Stimulated activated naive CD8-positive, alpha-beta T cell treated with anti-CD3 and anti-CD28 coated beads, Interleukin-15, Interleukin-2, amounts not matched to agents 100 ng/mL and 50 ng/mL, for 24 hours (primary cell): ENCODE results near the gene DUSP12.

ENCODE experiments used
- H3K27ac Mint-ChIP-seq: one replicate; pipeline ENCODE4 v1.8.0; 2021; ENCODE audit warnings: mild to moderate bottlenecking, mixed read lengths
- H3K27me3 Mint-ChIP-seq: one replicate; pipeline ENCODE4 v1.8.0; 2021; ENCODE audit warnings: mixed read lengths
- H3K36me3 Mint-ChIP-seq: one replicate; pipeline ENCODE4 v1.8.0; 2021; ENCODE audit warnings: low read depth, mixed read lengths
- H3K4me1 Mint-ChIP-seq: one replicate; pipeline ENCODE4 v1.8.0; 2021; ENCODE audit warnings: low read depth, mixed read lengths
- H3K4me3 Mint-ChIP-seq: one replicate; pipeline ENCODE4 v1.8.0; 2021; ENCODE audit warnings: mild to moderate bottlenecking, mixed read lengths
- H3K9me3 Mint-ChIP-seq: one replicate; pipeline ENCODE4 v1.8.0; 2021; ENCODE audit warnings: mixed read lengths

The DUSP12 gene

DNA sequence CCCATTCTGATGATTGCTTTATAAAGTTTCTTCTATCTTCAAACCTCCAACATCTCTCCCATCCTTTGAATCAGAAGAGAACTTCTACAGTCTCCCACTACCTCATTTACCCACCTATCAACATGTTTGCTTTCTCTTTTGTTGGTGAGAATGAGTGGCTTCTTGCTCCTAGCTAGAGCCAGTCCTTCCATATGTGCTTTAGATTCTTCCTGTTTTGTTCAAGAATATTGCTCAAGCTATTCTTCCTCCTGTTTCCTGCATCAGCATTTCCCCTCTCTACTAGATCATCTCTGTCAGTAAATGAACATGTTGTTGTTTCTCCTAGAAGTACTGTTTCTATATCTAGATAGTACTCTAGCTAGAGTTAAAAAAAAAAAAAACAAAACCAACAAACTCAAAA lies 22.8 kb downstream of the DUSP12 start:
- H3K36me3 Mint-ChIP-seq, result peaks cover 3% of the 10 kb centered on the region
- H3K4me3 Mint-ChIP-seq, result no peak overlapping the region
- H3K27ac Mint-ChIP-seq, result no peak overlapping the region
- H3K9me3 Mint-ChIP-seq, result no peaks in the 10 kb centered on the region
- peaks cover 18% of the 10 kb centered on the region for H3K4me1 Mint-ChIP-seq
- no peaks in the 10 kb centered on the region for H3K27me3 Mint-ChIP-seq

DNA sequence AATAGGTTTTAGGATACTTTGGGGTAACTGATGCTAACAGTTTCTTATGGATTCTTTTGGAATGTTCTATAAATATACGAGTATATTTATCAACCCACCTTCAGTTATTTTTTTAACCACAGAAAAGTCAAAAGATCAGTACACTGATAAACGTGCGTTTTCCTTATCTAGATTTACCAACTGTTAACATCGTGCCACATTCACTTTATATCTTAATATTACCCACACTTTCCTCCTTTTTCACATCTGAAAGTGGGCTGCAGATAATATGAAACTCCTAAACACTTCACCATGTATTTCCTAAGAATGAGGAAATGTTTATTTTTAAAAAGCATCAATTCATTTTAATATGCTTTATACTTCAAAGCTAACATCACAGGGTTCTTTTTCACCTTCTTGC lies 24.2 kb downstream of the DUSP12 start:
- no peaks in the 10 kb centered on the region for H3K27me3 Mint-ChIP-seq
- peaks cover 9% of the 10 kb centered on the region for H3K4me1 Mint-ChIP-seq
- H3K27ac Mint-ChIP-seq, result no peak overlapping the region
- no peak overlapping the region for H3K4me3 Mint-ChIP-seq
- H3K9me3 Mint-ChIP-seq, result no peaks in the 10 kb centered on the region
- peaks cover 3% of the 10 kb centered on the region for H3K36me3 Mint-ChIP-seq

DNA sequence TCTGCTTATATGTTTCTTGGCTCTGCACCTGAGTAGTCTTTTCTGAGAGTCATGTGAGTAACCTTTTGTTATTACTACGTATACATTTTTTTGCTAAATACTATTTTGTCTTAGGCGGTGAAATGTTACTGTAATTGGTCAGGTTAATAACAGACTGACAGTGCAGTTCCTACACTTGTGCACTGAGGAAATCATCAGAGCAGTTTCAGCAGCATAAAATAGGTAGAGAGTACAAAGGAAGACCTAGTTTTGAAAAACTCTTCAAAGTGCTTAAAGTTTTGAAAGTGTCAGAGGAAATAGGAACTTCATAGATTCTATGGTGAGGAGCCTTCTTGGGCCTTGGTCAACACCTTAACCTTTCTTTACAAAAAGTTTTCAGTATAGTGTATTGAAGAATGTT lies 27.7 kb downstream of the DUSP12 start:
- H3K27ac Mint-ChIP-seq, result no peak overlapping the region
- peaks cover 12% of the 10 kb centered on the region for H3K36me3 Mint-ChIP-seq
- H3K4me1 Mint-ChIP-seq, result peaks cover 9% of the 10 kb centered on the region
- no peaks in the 10 kb centered on the region for H3K9me3 Mint-ChIP-seq
- no peak overlapping the region for H3K4me3 Mint-ChIP-seq
- no peaks in the 10 kb centered on the region for H3K27me3 Mint-ChIP-seq

DNA sequence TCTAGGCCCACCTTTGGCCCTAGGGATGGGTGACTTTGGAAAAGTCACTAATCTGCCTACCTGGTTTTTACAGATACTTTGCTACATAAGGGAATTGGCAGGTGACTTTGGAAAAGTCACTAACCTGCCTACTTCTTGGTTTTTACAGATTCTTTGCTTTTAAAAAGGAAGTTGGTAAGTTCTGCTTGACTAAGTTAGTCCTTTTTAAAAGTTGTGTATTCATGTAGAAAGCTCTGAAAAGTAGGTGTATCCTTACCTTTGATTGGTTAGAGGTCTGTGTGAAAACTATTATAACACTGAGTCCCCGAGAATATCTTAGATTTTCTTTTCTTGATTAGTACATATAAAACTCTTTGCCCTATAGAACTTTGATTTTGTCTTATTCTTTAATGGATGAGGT lies 28.9 kb downstream of the DUSP12 start:
- Mint-ChIP-seq H3K27ac (no peak overlapping the region), H3K4me3 (no peak overlapping the region), H3K9me3 (no peaks in the 10 kb centered on the region), H3K27me3 (no peaks in the 10 kb centered on the region), H3K4me1 (peaks cover 9% of the 10 kb centered on the region), H3K36me3 (peaks cover 23% of the 10 kb centered on the region)

DNA sequence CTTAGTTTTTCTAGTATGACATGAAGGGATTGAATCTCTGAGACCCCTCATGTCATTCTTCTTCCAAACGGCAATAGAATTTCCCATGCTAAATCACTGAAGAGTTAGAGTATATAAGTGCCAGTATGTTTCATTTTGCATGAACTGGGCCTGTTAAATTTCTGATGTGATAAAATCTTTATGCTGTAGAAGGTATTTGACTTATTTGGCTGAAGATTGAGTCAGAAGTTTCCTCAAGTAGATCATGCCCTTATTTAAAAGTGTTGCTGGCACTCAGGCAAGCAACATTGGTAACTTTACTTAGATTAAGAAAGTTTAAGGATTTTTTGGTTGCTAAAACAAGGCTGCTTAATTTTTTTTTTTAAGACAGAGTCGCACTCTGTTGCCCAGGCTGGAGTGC lies 29.8 kb downstream of the DUSP12 start:
- Mint-ChIP-seq H3K4me3 (no peak overlapping the region), H3K27me3 (no peaks in the 10 kb centered on the region), H3K27ac (no peak overlapping the region), H3K4me1 (peaks cover 9% of the 10 kb centered on the region), H3K9me3 (no peaks in the 10 kb centered on the region), H3K36me3 (peaks cover 31% of the 10 kb centered on the region)

DNA sequence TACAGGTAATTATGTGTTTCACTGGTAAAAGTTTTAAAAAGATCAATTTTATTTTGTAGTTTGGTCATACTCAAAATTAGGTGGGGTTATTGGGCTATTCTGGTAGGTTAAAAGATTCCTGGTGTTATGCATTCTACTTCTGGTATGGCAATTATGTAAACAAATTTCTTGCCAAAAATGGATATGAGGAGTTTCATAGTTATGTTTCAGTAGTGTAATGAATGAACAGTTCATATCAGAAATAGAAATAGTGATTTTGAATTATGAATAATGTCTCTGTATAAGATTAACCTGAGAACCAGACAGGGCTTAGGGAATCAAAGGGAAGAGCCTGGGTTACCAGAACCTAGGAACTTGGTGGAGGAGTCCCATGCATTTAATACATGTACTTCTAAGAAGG lies 32.4 kb downstream of the DUSP12 start:
- Mint-ChIP-seq H3K4me1 (peaks cover 9% of the 10 kb centered on the region), H3K27me3 (no peaks in the 10 kb centered on the region), H3K36me3 (peaks cover 51% of the 10 kb centered on the region), H3K4me3 (no peak overlapping the region), H3K27ac (no peak overlapping the region), H3K9me3 (no peaks in the 10 kb centered on the region)

DNA sequence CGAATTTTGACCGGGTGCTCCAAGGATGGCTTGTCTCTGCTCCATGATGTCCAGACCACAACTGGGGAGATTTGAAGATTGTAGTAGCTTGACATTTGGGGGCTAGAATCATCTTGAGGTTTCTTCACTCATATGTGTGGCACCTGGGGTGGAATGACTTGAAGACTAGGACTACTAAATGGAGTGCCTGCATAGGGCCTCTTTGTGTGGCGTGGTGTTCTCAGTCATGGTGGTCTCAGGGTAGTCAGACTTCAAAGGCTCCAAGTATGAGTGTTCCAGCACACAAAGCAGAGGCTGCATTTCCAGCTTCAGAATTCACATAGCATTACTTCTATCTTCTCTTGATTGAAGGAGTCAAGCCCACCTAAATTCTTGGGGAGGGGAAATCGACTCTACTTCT lies 33.3 kb downstream of the DUSP12 start:
- H3K4me1 Mint-ChIP-seq, result peaks cover 9% of the 10 kb centered on the region
- no peaks in the 10 kb centered on the region for H3K9me3 Mint-ChIP-seq
- H3K27me3 Mint-ChIP-seq, result no peaks in the 10 kb centered on the region
- H3K36me3 Mint-ChIP-seq, result peaks cover 57% of the 10 kb centered on the region
- H3K27ac Mint-ChIP-seq, result no peak overlapping the region
- H3K4me3 Mint-ChIP-seq, result no peak overlapping the region

DNA sequence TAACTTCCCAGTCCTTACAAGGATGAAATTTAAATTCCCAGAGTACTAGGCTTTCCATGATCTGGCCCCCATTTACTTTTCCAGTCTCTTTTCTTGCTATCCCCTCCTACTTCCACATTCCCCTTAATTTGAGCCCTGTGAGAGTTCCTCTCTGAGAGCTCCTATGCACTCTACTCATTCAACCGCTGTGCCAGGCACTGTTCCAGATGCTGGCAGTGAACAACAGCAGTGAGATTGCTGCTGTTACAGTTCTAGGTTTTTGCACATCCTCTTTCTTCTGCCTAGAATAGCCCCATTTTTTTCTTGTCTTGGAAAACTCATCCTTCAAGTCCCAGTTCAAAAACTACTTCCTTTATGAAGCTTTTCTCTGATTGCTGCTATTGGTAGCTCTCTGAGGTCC lies 35.4 kb downstream of the DUSP12 start:
- no peak overlapping the region for H3K27ac Mint-ChIP-seq
- H3K36me3 Mint-ChIP-seq, result peaks cover 51% of the 10 kb centered on the region
- no peak overlapping the region for H3K4me3 Mint-ChIP-seq
- H3K27me3 Mint-ChIP-seq, result no peaks in the 10 kb centered on the region
- peaks cover 3% of the 10 kb centered on the region for H3K4me1 Mint-ChIP-seq
- H3K9me3 Mint-ChIP-seq, result no peaks in the 10 kb centered on the region

DNA sequence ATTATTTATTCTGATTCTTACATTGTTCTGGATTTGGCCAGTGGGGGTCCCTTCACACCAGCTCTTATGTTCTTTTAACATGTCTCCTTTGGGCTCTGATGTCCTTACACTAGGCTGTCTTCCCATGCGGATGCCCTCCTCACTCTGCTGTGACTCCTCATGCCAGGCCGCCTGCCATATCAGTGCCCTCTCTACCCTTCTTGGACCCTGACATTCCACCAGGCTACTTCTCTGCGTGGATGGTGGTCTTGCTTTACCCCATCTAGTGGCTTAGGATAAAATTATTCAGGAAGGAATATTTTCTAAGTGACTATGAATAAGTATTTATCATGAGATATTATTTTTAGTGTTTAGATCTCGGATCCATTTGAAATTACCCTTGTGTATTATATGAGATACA lies 37.8 kb downstream of the DUSP12 start:
- Mint-ChIP-seq H3K36me3 (peaks cover 55% of the 10 kb centered on the region), H3K4me3 (no peak overlapping the region), H3K27ac (no peak overlapping the region), H3K9me3 (no peaks in the 10 kb centered on the region), H3K27me3 (no peaks in the 10 kb centered on the region), H3K4me1 (no peaks in the 10 kb centered on the region)

DNA sequence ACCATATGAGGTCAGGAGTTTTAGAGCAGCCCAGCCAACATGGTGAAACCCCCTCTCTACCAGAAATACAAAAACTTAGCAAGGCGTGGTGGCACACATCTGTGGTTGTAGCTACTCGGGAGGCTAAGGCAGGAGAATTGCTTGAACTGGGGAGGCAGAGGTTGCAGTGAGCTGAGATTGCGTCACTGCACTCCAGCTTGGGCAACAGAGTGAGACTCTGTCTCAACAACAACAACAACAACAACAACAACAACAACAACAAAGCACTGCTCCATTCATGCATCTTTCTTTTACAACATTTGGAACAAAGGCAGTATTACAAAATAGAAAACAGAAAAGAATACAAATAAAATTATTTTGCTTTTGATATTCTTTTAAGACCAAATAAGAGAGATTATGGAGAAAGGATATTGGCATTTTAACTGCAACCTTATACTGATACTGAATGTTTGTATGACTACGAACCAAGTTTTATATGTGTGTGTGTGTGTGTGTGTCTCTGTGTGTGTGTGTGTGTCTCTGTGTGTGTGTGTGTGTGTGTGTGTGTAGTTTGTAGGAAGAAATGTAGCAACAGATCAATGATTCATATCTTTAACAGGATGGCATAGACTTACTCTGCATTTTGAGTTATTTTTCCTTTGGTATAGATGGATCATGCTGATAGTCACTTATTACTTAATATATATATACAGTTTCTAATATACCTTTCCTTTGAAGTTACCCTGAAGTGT lies 41.2 kb downstream of the DUSP12 start:
- Mint-ChIP-seq H3K27ac (no peak overlapping the region), H3K4me3 (no peak overlapping the region), H3K27me3 (no peaks in the 10 kb centered on the region), H3K36me3 (peaks cover 57% of the 10 kb centered on the region), H3K4me1 (peaks cover 8% of the 10 kb centered on the region), H3K9me3 (no peaks in the 10 kb centered on the region)

DNA sequence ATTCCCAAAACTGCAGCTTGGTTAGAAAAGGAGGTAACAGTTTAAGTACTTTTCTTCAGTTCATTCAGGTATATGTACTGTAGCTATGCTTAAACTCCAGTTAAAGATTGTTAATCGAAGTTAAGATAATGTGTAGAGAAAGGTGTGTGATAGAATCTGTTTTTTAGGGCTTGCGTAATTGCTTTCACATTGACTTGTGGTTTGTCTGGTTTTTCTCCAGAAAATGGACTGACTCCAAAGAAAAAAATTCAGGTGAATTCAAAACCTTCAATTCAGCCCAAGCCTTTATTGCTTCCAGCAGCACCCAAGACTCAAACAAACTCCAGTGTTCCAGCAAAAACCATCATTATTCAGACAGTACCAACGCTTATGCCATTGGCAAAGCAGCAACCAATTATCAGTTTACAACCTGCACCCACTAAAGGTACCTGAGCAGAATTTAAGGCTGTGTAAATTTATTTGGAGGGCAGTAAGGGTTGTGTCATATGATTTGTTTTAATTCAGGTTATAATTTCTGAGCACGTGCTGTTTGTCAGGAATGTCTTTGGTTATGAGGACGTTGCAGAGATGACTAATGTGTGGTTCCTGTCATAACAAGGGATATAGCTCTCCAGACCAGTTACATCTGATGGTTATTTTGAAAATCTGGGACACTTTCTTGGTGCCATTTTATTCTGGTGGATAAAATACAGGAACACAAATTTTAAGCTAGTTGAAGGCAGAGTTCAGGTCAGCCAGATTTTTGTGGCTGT lies 42.5 kb downstream of the DUSP12 start:
- H3K9me3 Mint-ChIP-seq, result no peaks in the 10 kb centered on the region
- H3K4me1 Mint-ChIP-seq, result peaks cover 8% of the 10 kb centered on the region
- no peak overlapping the region for H3K27ac Mint-ChIP-seq
- no peaks in the 10 kb centered on the region for H3K27me3 Mint-ChIP-seq
- peaks cover 60% of the 10 kb centered on the region for H3K36me3 Mint-ChIP-seq
- no peak overlapping the region for H3K4me3 Mint-ChIP-seq

DNA sequence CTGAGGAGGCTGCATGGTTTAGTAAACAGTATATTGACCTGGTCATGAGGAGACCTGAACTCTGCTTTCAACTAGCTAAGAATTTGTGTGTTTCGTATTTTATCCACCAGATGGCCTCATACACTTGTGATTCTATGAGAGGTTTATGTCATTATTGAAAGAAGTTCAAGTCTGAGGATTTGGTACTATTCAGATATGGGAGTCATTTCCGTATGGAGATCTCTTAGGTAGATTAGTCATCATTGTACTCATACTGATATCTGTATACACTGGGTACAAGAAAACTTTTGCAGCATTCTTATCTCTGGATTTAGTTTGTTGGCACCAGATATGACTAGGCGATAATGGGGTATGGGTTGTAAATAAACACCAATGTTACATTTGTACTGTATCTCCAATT lies 43.2 kb downstream of the DUSP12 start:
- no peaks in the 10 kb centered on the region for H3K9me3 Mint-ChIP-seq
- no peak overlapping the region for H3K27ac Mint-ChIP-seq
- H3K36me3 Mint-ChIP-seq, result peaks cover 62% of the 10 kb centered on the region
- no peaks in the 10 kb centered on the region for H3K27me3 Mint-ChIP-seq
- peaks cover 8% of the 10 kb centered on the region for H3K4me1 Mint-ChIP-seq
- no peak overlapping the region for H3K4me3 Mint-ChIP-seq

DNA sequence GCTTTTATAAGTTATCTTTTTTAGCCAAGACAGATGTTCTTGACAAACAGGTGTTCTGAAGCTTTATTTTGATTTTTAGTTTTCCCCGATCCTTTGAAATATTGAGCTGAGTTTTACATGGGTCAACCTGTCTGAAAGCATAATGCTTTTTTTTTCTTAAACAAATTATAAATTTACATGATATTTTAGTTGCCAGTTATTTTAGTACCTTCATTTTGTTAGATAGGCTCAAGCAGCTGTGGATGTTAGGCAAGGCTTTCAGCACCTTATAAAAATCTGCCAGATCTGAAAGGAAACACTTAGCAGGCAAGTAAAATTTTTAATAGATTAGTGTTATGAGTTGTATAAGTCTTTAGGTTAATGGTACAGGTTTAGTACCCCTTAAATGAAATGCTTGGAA lies 50.2 kb downstream of the DUSP12 start:
- Mint-ChIP-seq H3K4me3 (no peak overlapping the region), H3K36me3 (peaks cover 75% of the 10 kb centered on the region), H3K4me1 (peaks cover 6% of the 10 kb centered on the region), H3K27ac (no peak overlapping the region), H3K27me3 (no peaks in the 10 kb centered on the region), H3K9me3 (no peaks in the 10 kb centered on the region)

DNA sequence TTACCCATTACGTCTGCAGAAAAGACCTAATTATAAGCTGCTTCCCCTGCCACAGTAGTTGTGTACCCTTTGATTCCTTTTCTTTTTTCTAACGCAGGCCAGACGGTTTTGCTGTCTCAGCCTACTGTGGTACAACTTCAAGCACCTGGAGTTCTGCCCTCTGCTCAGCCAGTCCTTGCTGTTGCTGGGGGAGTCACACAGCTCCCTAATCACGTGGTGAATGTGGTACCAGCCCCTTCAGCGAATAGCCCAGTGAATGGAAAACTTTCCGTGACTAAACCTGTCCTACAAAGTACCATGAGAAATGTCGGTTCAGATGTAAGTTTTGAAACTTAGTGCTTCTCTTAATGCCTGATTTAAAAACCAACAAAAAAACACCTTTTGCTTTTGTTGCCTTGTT lies 52.4 kb downstream of the DUSP12 start:
- Mint-ChIP-seq H3K4me3 (no peak overlapping the region), H3K27ac (no peak overlapping the region), H3K36me3 (peaks cover 68% of the 10 kb centered on the region)

DNA sequence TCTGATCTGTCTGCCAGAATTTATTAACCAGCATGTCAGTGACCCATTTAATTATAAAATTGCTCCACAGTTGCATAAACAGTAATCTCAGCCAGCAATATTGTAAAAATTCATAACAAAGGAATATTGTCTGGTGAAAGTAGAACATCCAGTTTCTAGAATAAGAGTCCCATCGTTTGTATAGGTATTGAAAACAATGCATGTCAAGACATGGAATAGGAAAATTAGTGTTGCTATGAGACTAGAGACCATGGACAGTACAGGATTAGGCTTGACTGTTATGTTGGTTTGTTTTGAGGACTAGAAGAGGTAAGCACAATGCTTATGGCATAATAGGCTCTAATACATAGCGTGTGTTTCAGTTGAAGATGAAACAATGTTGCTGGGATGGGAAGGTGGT lies 53.6 kb downstream of the DUSP12 start:
- H3K27ac Mint-ChIP-seq, result no peak overlapping the region
- H3K27me3 Mint-ChIP-seq, result no peaks in the 10 kb centered on the region
- H3K4me3 Mint-ChIP-seq, result no peak overlapping the region
- peaks cover 62% of the 10 kb centered on the region for H3K36me3 Mint-ChIP-seq
- H3K9me3 Mint-ChIP-seq, result no peaks in the 10 kb centered on the region
- peaks cover 16% of the 10 kb centered on the region for H3K4me1 Mint-ChIP-seq

More for the DNA sequence above, 52.4 kb downstream of the DUSP12 start:
- peaks cover 13% of the 10 kb centered on the region for H3K4me1 Mint-ChIP-seq
- H3K27me3 Mint-ChIP-seq, result no peaks in the 10 kb centered on the region
- H3K9me3 Mint-ChIP-seq, result no peaks in the 10 kb centered on the region
